ENCODE measurements around the gene COL8A2. TPM values are rescaled to one million over a fixed set of nuclear protein-coding genes. Genes with fewer than 3 reads are reported as not detected.
A peak's percentile ranks its signal among the peaks of the same experiment; 100 is the strongest.

The COL8A2 gene
- total and polyA plus RNA-seq, 2 of the 4 experiments (the other 2 are of a cell fraction) = 0.54 to 1.1 TPM

- no peak for TF ChIP-seq USF2 (IDR thresholded peaks at IDR 0.05; ENCODE audit: low read depth, low read length)
These were observed 36.2 kb downstream of the COL8A2 start, which contains the start of gene ADPRS (continued) for GRCh38 chr1:36088577-36089392.

GRCh38 chr1:36088265-36088576 is 36.8 kb downstream of the COL8A2 start:
- Histone ChIP-seq H3K27me3 (ENCODE audit: control insufficient read depth, insufficient read depth, low read length) (no peaks in the 10 kb centered on the region), H3K4me1 (ENCODE audit: control insufficient read depth, insufficient read depth, low read length) (peaks cover 2% of the 10 kb centered on the region; the same call in 1 of the 2 replicates), H3K23ac (ENCODE audit: low read depth, low read length) (no peak overlapping the region), H4K20me1 (ENCODE audit: insufficient read depth, low read length) (peaks cover 7% of the 10 kb centered on the region; the same call in 1 of the 2 replicates), H3K27ac (ENCODE audit: insufficient read depth, low read length) (peak overlapping the region; percentile 74), H2AK5ac (ENCODE audit: low read depth, low read length) (0 out of 2 replicates have a peak overlapping the region, but pooled peaks have one; percentile 59), H3K56ac (ENCODE audit: extremely low read depth, insufficient read depth, low read length) (no peak overlapping the region), H4K91ac (ENCODE audit: insufficient read depth, low read depth, low read length) (peak overlapping the region; percentile 84; the same call in 1 of the 2 replicates), H3K36me3 (ENCODE audit: control insufficient read depth, insufficient read depth, low read length) (peaks cover 17% of the 10 kb centered on the region), H2BK20ac (ENCODE audit: low read depth, low read length) (no peak overlapping the region), H3K4me3 (ENCODE audit: insufficient read depth, low read depth, low read length) (peak overlapping the region; percentile 75), H3K18ac (ENCODE audit: low read depth, low read length) (no peak overlapping the region; the same call in 1 of the 2 replicates), H2AK9ac (replicated peaks; ENCODE audit: low read depth, low read length, poor library complexity) (peak overlapping the region; percentile 87), H2BK15ac (ENCODE audit: low read depth, low read length) (no peak overlapping the region), H3K9me1 (ENCODE audit: insufficient read depth, low read length) (peaks cover 8% of the 10 kb centered on the region; the same call in 1 of the 2 replicates), H3K4me2 (ENCODE audit: low read depth, low read length) (peak overlapping the region; percentile 93), H2BK120ac (ENCODE audit: low read depth, low read length) (peak overlapping the region; percentile 81; the same call in 1 of the 2 replicates), H4K8ac (ENCODE audit: low read depth in 2 of 2, low read length in 2 of 2) (peak overlapping the region; percentile 97 to 99), H3K79me1 (ENCODE audit: low read depth in 1 of 2, low read length in 2 of 2) (peaks cover 33 to 45% of the 10 kb centered on the region in 2 experiments), H3K14ac (replicated peaks; ENCODE audit: low read depth, low read length) (peak overlapping the region; percentile 99; the same call in 1 of the 2 replicates), H4K5ac (ENCODE audit: low read depth, low read length) (peak overlapping the region; percentile 99), H2BK5ac (ENCODE audit: low read depth, low read length, poor library complexity, severe bottlenecking) (peak overlapping the region; percentile 76), H3K9ac (ENCODE audit: low read depth, low read length) (peak overlapping the region; percentile 77), H3K9me3 (ENCODE audit: control insufficient read depth, insufficient read depth, low read length) (no peaks in the 10 kb centered on the region), H3K4ac (ENCODE audit: low read depth, low read length) (peak overlapping the region; percentile 94), H2AFZ (replicated peaks; ENCODE audit: low read length, poor library complexity) (peak overlapping the region; percentile 100)
- dilution Hi-C loops (cut with HindIII; ENCODE audit: low sequenced_read_pairs, unreplicated experiment) (no loop called here), in situ Hi-C loops (cut with MboI; ENCODE audit: low sequenced_read_pairs) (no loop called here), intact Hi-C loops (cut with micrococcal nuclease) (loop anchor here (1.0 to 10.0 kb wide), 2 partner anchors 153 to 205 kb away; partner anchors contain the start of genes AGO1 and AGO3)
- ATAC-seq (ENCODE audit: low read depth) = peak; percentile 1; the same call in 1 of the 2 replicates
- POLR2A ChIA-PET (ENCODE audit: unreplicated experiment) = no interaction called here
- no peak for TF ChIP-seq FOS (IDR thresholded peaks at IDR 0.05; ENCODE audit: low read depth, low read length)
- no peak for TF ChIP-seq CEBPB (IDR thresholded peaks at IDR 0.05; ENCODE audit: low read depth, low read length)
- TF ChIP-seq RFX5 (IDR thresholded peaks at IDR 0.05; ENCODE audit: low read depth, low read length) = no peak
- TF ChIP-seq MXI1 (IDR thresholded peaks at IDR 0.05; ENCODE audit: borderline replicate concordance, low read depth, low read length) = no peak
- DNase-seq = no peak
- WGBS, 2 experiments (ENCODE audit: extremely low coverage in 2 of 2, insufficient read length in 1 of 2) = no CpG with 5 or more reads among the region's 8 CpGs
- CTCF ChIA-PET = no interaction called here
- no TSS peak for BruUV-seq (replicated peaks)
